Fibroblast of pulmonary artery (primary cell): ENCODE results near the gene MITF.

Source experiments
- DNase-seq: peaks from one replicate; pipeline ENCODE4 v3.0.0-alpha.2; 2010; ENCODE audit warnings: low read depth
- H3K4me3 ChIP-seq: replicated peaks from 2 replicates; pipeline ENCODE4 v1.5.1; 2011; ENCODE audit warnings: low read depth, mild to moderate bottlenecking, control low read depth, low read length, moderate library complexity
- CTCF ChIP-seq: IDR thresholded peaks from 2 replicates; pipeline ENCODE4 v1.5.1; 2011; ENCODE audit warnings: mild to moderate bottlenecking, control low read depth, low read length, inconsistent platforms; ENCODE audit errors: missing control alignments

Gene MITF

GRCh38 chr3:69807674-69808073 lies 68.4 kb downstream of the MITF start:
- DNase-seq, result no peak
- TF ChIP-seq CTCF, result no peak
- no peak overlapping the region for H3K4me3 ChIP-seq

GRCh38 chr3:69809076-69809835 lies 70.0 kb downstream of the MITF start:
- no peak for DNase-seq
- TF ChIP-seq CTCF, result no peak
- no peak overlapping the region for H3K4me3 ChIP-seq

- no peak overlapping the region for H3K4me3 ChIP-seq
- no peak for DNase-seq
- no peak for TF ChIP-seq CTCF
These were observed 72.5 kb downstream of the MITF start for GRCh38 chr3:69811452-69812401.

- H3K4me3 ChIP-seq, result no peak overlapping the region
- no peak for TF ChIP-seq CTCF
- no peak for DNase-seq
These were observed 76.7 kb downstream of the MITF start for GRCh38 chr3:69815970-69816369.

- DNase-seq, result no peak
- H3K4me3 ChIP-seq, result no peak overlapping the region
- no peak for TF ChIP-seq CTCF
These were observed 78.7 kb downstream of the MITF start for GRCh38 chr3:69817988-69818387.

GRCh38 chr3:69819282-69819681 lies 80.0 kb downstream of the MITF start:
- no peak for DNase-seq
- TF ChIP-seq CTCF, result no peak
- no peak overlapping the region for H3K4me3 ChIP-seq
